C4-2B (cell line): Measurements from ENCODE around the gene CDC42SE1.

Experiments used
- H3K27ac ChIP-seq: fragments of 450-650 bp; 2 replicates; pipeline ENCODE4 v1.5.1; 2017
- CTCF ChIP-seq: fragments of 450-650 bp; conservative IDR thresholded peaks from 2 replicates; pipeline ENCODE4 v1.5.1; 2017; ENCODE audit warnings: mild to moderate bottlenecking
- ZFX ChIP-seq: fragments of 450-650 bp; IDR thresholded peaks from 2 replicates; pipeline ENCODE4 v1.6.1; 2017

The CDC42SE1 gene

GRCh38 chr1:151001602-151002001, 57.8 kb downstream of the CDC42SE1 start:
- TF ChIP-seq ZFX (no peak), CTCF (no peak)
- H3K27ac ChIP-seq = no peak overlapping the region
